Measurements from ENCODE around the gene ETV3L.

ETV3L gene

GRCh38 chr1:157098519-157098918 is 1.1 kb downstream of the ETV3L start:
- no peak for DNase-seq
- Histone ChIP-seq H3K9me3 (no peaks in the 10 kb centered on the region), H3K36me3 (no peaks in the 10 kb centered on the region), H3K4me1 (no peaks in the 10 kb centered on the region), H3K4me3 (ENCODE audit: low read depth, low read length) (no peak overlapping the region), H3K27me3 (no peaks in the 10 kb centered on the region)
- no peak for TF ChIP-seq CTCF (IDR thresholded peaks at IDR 0.05; ENCODE audit: low read depth, low read length)

- H3K4me1 ChIP-seq = no peaks in the 10 kb centered on the region
- no peak for TF ChIP-seq CTCF (IDR thresholded peaks at IDR 0.05; ENCODE audit: low read depth, low read length)
- H3K27me3 ChIP-seq = no peaks in the 10 kb centered on the region
- H3K9me3 ChIP-seq = no peaks in the 10 kb centered on the region
- H3K36me3 ChIP-seq = no peaks in the 10 kb centered on the region
- H3K4me3 ChIP-seq (ENCODE audit: low read depth, low read length) = no peak overlapping the region
- DNase-seq = no peak
Measured at GRCh38 chr1:157097692-157098091, 1.9 kb downstream of the ETV3L start.

- H3K4me1 ChIP-seq = no peaks in the 10 kb centered on the region
- H3K9me3 ChIP-seq = no peaks in the 10 kb centered on the region
- no peak overlapping the region for H3K4me3 ChIP-seq (ENCODE audit: low read depth, low read length)
- TF ChIP-seq CTCF (IDR thresholded peaks at IDR 0.05; ENCODE audit: low read depth, low read length) = no peak
- no peak for DNase-seq
- no peaks in the 10 kb centered on the region for H3K36me3 ChIP-seq
- no peaks in the 10 kb centered on the region for H3K27me3 ChIP-seq
Measured at GRCh38 chr1:157096881-157097280, 2.7 kb downstream of the ETV3L start.

GRCh38 chr1:157095551-157095950 is 4.1 kb downstream of the ETV3L start:
- Histone ChIP-seq H3K4me3 (ENCODE audit: low read depth, low read length) (no peak overlapping the region), H3K27me3 (no peaks in the 10 kb centered on the region), H3K36me3 (no peaks in the 10 kb centered on the region), H3K9me3 (no peaks in the 10 kb centered on the region), H3K4me1 (peaks cover under 1% of the 10 kb centered on the region; the same call in 1 of the 2 replicates)
- TF ChIP-seq CTCF (IDR thresholded peaks at IDR 0.05; ENCODE audit: low read depth, low read length) = no peak
- DNase-seq = no peak

- no peak for DNase-seq
- TF ChIP-seq CTCF (IDR thresholded peaks at IDR 0.05; ENCODE audit: low read depth, low read length) = no peak
- no peak overlapping the region for H3K4me3 ChIP-seq (ENCODE audit: low read depth, low read length)
- H3K9me3 ChIP-seq = no peaks in the 10 kb centered on the region
- no peaks in the 10 kb centered on the region for H3K36me3 ChIP-seq
- H3K4me1 ChIP-seq = peaks cover 3% of the 10 kb centered on the region; the same call in 1 of the 2 replicates
- no peaks in the 10 kb centered on the region for H3K27me3 ChIP-seq
Measured at GRCh38 chr1:157095091-157095490, 4.5 kb downstream of the ETV3L start.

- Histone ChIP-seq H3K36me3 (no peaks in the 10 kb centered on the region), H3K27me3 (no peaks in the 10 kb centered on the region), H3K4me1 (peaks cover 3% of the 10 kb centered on the region; the same call in 1 of the 2 replicates), H3K4me3 (ENCODE audit: low read depth, low read length) (no peak overlapping the region), H3K9me3 (no peaks in the 10 kb centered on the region)
- no peak for TF ChIP-seq CTCF (IDR thresholded peaks at IDR 0.05; ENCODE audit: low read depth, low read length)
- no peak for DNase-seq
Measured at GRCh38 chr1:157092831-157093230, 6.8 kb downstream of the ETV3L start.
